Measurements from ENCODE around the gene PROZ. TPM values are rescaled to one million over a fixed set of nuclear protein-coding genes. Genes with fewer than 3 reads are reported as not detected.

Gene PROZ
- total RNA-seq, 4 donors from 2014 or later, result not detected

DNA sequence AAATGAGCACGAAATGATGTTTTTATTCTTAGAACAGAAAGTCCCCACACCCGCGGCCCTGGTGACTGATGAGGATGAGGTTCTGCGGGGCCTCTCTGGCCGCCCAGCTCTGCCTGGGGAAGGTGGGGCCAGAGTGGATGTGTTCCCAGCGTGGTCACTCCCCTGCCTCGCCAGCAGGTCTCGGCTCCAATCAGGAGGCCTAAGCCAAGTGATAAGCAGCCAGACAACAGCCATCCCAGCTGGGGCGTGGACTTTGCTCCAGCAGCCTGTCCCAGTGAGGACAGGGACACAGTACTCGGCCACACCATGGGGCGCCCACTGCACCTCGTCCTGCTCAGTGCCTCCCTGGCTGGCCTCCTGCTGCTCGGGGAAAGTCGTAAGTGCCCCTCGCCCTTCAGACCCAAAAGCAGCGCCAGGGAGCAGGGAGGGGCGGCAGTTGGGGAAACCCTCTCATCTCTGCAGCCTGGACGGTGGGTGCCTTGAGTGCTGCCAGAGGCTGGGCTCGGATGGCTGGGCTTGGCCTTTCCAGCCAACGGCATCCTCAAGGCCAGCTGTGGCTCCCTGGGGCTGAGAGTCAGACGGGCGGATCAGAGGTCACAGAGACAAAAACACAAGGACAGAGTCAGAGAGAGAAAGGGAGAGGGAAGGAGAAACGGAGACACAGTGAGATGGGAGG lies 35.8 kb upstream of the PROZ start, which contains the start of gene F10:
F10 (plus strand) TSS at position 250 of the 676 bp plus-strand sequence; CDS start at position 307, 57 bp downstream.
- 18 to 21% methylated on average over 16 to 19 of the region's 23 CpGs for WGBS, 2 donors
- peaks cover 0 to 5% (median 0%) of the 10 kb centered on the region in 4 donors for H3K4me1 ChIP-seq
- peak within 1 kb of the TSS; percentile 7 to 77 (median 69) for H3K27ac ChIP-seq
- TF ChIP-seq POLR2A (IDR thresholded peaks at IDR 0.05) (peak in 1 of 2 donors; percentile 27), EP300 (IDR thresholded peaks at IDR 0.05) (peak in 1 of 2 donors; percentile 37), CTCF (IDR thresholded peaks at IDR 0.05) (peak in 2 of 5 experiments; percentile 33 to 37)
- DNase-seq (ENCODE audit: low spot score in 2 of 2), result peak; percentile 49 to 61
- H3K27me3 ChIP-seq, result peaks cover 0 to 1% of the 10 kb centered on the region in 2 donors
- no peaks in the 10 kb centered on the region for H3K9me3 ChIP-seq
- peak within 1 kb of the TSS in 3 of 4 donors; percentile 19 to 43 (median 29) for H3K4me3 ChIP-seq
- H3K36me3 ChIP-seq, result no peaks in the 10 kb centered on the region

DNA sequence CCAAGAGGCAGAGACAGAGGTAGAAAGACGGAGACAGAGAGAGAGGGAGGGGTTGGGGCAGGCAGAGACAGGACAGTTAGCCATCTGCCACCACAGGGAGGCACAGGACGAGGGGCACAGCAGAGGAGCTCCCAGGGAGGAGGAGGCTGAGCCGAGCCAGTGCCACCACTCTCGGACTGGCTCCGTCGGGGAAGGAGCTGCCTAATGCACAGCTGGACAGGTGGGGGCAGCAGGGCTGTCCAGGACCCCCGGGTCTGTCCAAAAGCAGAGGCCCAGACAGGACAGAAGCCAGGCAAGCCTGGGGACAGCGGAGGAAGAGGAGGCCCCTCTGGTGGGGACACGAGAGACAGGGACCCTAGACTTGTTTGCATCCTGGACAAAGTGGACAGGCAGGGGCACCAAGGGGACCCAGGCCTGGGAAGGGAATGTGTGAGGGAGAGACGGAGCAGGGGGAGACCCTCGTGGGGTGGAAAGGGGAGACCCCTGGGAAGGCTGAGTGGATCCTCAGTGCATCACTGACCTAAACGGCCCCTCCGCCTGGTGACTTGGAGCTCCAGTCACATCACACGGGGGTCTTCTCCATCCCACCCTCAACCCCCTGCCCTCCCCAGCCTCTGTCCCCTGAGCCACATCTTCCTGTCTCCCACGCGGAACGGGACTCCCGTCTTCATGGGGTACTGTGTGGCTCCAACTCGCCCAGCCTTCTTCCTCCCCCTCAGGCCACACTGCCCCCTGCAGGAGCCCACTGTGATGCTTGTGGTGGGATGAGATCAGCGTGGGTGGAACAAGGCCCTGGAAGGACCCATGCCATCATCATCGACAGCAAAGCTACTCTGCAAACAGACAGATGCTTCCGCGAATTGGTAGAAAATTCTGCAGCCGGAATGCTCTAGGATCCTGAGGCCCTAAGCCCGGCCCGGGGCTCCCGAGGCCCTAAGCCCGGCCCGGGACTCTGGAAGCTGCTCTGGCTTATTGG lies 34.9 kb upstream of the PROZ start:
- Histone ChIP-seq H3K36me3 (no peaks in the 10 kb centered on the region), H3K4me3 (peak overlapping the region in 1 of 4 donors; percentile 43), H3K9me3 (no peaks in the 10 kb centered on the region), H3K27me3 (peaks cover 0 to 7% of the 10 kb centered on the region in 2 donors), H3K27ac (peak overlapping the region; percentile 7 to 77 (median 56)), H3K4me1 (peaks cover 0 to 5% (median 0%) of the 10 kb centered on the region in 4 donors)
- DNase-seq (ENCODE audit: low spot score in 2 of 2), result no peak
- no peak for TF ChIP-seq EP300 (IDR thresholded peaks at IDR 0.05)
- TF ChIP-seq CTCF (IDR thresholded peaks at IDR 0.05), result no peak
- no peak for TF ChIP-seq POLR2A (IDR thresholded peaks at IDR 0.05)
- WGBS, 2 donors, result 72 to 77% methylated on average over 29 of the region's 29 CpGs

GRCh38 chr13:113124211-113124970 lies 34.1 kb upstream of the PROZ start:
- no peak for TF ChIP-seq EP300 (IDR thresholded peaks at IDR 0.05)
- TF ChIP-seq CTCF (IDR thresholded peaks at IDR 0.05), result no peak
- no peak for TF ChIP-seq POLR2A (IDR thresholded peaks at IDR 0.05)
- no peak for DNase-seq (ENCODE audit: low spot score in 2 of 2)
- Histone ChIP-seq H3K9me3 (no peaks in the 10 kb centered on the region), H3K4me3 (no peak overlapping the region), H3K27me3 (peaks cover 0 to 11% of the 10 kb centered on the region in 2 donors), H3K36me3 (no peaks in the 10 kb centered on the region), H3K4me1 (peaks cover 0 to 5% (median 0%) of the 10 kb centered on the region in 4 donors), H3K27ac (no peak overlapping the region)
- WGBS, 2 donors, result 91 to 94% methylated on average over 18 to 19 of the region's 19 CpGs

GRCh38 chr13:113125506-113126264 lies 32.8 kb upstream of the PROZ start:
- no peak for DNase-seq (ENCODE audit: low spot score in 2 of 2)
- peaks cover 0 to 7% (median 0%) of the 10 kb centered on the region in 3 donors for H3K36me3 ChIP-seq
- TF ChIP-seq EP300 (IDR thresholded peaks at IDR 0.05) (no peak), POLR2A (IDR thresholded peaks at IDR 0.05) (no peak), CTCF (IDR thresholded peaks at IDR 0.05) (no peak)
- peaks cover 0 to 24% of the 10 kb centered on the region in 2 donors for H3K27me3 ChIP-seq
- H3K4me3 ChIP-seq, result no peak overlapping the region
- H3K4me1 ChIP-seq, result peaks cover 0 to 11% (median 0%) of the 10 kb centered on the region in 4 donors
- H3K27ac ChIP-seq, result no peak overlapping the region
- WGBS, 2 donors, result 88 to 92% methylated on average over 19 of the region's 19 CpGs
- H3K9me3 ChIP-seq, result no peaks in the 10 kb centered on the region
